GM18861 (cell line): Measurements from ENCODE around the gene TIMM23.
"Not testable (repeated sequence)": the region's sequence is repeated elsewhere in the genome, so short reads cannot be mapped to it uniquely, and the experiment has no call there.

ENCODE experiments used
- ATAC-seq: cut with Tn5 transposase; IDR thresholded peaks from one replicate; pipeline ENCODE4 v1.9.1; 2021; ENCODE audit not compliant: unreplicated experiment

TIMM23 gene

DNA sequence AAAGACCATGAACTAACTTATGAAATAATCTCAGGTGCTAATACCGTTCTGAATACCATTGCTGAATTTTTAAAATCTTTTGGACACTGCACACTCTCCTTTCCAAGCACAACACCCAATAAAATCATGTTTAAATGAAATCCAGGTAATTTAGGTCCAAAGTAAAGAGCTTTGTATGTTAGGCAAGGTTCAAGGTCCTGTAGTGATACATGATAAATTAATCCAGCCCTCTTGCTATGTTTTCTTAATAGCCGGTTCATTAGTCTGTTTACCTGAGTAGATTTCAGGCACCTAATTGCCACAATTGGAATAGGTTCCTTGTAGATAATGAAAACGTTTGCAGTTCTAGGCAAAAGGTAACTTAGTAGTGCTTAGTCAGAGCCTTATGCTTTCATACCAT, 13.3 kb downstream of the TIMM23 start:
- not testable (repeated sequence) for ATAC-seq

DNA sequence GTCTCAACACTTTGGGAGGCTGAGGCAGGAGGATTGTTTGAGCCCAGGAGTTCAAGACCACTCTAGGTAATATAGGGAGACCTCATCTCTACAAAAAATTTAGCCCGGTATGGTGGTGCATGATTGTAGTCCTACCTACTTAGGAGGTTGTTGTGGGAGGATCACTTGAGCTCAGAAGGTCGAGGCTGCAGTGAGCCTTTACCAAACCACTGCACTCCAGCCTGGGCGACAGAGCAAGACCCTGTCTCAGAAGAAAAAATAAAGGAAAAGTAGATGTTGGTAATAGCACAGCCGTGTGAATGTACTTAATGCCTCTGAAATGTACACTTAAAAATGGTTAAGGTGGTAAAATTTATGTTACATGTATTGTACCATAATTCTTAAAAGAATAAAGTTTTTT, 25.3 kb downstream of the TIMM23 start:
- no peak for ATAC-seq

DNA sequence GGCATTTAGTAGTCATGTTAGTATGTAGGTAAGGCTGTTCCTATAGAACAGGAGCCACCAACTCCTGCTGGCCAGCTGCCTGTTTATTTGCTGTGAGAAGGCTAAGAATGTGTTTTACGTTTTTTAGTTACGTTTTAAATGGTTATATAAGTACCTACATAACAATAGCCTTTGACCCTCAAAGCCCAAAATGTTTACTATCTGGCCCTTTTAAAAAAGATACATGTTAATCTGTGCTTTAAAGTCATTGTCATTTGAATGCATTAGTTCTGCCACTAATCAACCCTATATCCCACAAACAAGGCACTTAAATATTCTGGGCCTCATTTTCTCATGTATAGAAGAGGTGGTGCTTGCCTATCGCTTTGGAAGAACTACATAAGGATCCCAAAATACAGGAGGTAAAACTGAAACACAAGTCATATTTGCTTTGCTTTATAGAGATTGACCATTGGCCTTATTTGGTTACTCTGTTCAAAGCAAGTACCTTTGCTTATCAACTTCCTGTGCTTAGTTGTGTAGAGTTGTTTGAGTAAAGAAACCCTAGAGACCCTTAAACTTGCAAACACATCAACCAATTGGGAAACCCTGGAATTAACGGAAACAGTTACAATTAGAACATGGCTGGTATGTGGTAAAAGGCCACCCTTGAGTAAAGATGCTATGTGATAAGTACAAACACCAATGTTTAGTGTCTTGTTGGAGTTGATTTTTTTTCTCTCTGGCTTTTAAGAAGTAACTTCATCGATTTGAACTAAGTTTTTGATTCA, 25.9 kb downstream of the TIMM23 start:
- ATAC-seq: no peak

DNA sequence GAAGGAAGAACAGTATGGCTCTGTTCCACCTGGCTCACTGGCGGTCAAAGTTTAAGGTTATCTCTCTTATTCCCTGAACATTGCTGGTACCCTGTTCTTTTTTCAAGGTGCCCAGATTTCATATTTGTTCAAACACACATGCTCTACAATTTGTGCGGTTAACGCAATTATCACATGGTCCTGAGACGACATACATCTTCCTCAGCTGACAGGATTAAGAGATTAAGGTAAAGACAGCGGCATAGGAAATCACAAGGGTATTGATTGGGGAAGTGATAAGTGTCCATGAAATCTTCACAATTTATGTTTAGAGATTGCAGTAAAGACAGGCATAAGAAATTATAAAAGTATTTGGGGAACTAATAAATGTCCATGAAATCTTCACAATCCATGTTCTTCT, 27.7 kb downstream of the TIMM23 start:
- not testable (repeated sequence) for ATAC-seq

DNA sequence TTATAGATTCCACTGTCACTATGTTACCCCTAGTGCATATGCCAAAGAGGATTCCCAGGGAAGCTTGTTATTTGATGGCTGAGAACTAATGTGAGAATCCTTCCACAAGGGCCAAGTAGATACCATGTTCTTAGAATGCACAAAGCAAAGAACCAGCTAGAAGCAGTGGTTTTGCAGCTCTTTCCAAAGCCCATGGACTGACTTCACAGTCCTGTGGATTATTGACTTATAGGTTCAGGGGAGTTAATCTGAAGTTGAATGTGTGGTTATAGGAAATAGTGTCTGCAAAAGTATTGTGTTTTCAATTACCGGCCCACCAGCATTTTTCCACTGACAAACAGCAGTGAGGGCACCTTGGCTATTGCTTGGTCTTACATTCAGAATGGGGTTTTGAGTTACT, 28.2 kb downstream of the TIMM23 start:
- ATAC-seq: no peak

DNA sequence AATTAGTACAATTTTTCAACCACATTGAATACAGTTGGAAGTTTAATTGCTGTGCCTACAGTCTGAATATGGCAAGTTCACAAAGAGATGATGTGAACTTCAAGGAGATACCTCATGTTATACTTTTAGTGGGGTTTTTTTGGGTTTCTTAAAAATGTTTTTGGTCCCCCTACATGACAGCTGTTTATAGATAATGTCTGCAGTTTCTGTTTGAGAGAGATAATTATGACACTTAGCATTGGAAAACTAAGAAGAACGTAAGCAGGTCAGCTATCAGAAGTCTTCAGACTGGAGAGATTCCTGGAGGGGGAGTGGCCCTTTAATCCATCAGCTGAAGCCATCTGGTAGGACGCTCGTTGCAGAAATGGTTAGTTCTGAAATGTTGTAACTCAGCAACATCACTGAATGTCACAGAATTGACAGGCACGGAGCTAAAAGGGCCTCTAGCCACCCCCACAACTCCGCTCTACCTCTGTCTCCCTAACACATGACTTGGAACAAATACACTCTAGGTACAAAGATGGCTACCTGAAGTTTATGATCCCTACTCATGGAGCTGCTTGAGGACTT, 29.0 kb downstream of the TIMM23 start:
- ATAC-seq: no peak

DNA sequence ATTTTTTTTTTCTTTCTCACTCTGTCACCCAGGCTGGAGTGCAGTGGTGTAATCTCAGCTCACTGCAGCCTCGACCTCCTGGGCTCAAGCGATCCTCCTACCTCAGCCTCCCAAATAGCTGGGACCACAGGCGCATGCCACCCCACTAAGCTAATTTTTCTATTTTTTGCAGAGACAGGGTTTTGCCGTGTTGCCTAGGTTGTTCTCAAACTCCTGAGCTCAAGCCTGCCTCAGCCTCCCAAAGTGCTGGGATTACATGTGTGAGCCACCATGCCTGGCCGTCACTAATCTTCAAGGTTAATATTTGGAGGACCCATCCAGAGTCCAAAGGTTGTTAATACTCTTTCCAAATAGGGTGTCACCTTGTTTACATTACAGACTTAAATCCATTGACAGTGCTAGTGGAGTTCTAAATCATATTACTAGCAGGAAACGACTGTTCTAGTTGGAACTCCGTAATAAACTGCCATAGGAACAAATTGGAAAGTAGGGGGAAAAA, 29.9 kb downstream of the TIMM23 start:
- not testable (repeated sequence) for ATAC-seq

DNA sequence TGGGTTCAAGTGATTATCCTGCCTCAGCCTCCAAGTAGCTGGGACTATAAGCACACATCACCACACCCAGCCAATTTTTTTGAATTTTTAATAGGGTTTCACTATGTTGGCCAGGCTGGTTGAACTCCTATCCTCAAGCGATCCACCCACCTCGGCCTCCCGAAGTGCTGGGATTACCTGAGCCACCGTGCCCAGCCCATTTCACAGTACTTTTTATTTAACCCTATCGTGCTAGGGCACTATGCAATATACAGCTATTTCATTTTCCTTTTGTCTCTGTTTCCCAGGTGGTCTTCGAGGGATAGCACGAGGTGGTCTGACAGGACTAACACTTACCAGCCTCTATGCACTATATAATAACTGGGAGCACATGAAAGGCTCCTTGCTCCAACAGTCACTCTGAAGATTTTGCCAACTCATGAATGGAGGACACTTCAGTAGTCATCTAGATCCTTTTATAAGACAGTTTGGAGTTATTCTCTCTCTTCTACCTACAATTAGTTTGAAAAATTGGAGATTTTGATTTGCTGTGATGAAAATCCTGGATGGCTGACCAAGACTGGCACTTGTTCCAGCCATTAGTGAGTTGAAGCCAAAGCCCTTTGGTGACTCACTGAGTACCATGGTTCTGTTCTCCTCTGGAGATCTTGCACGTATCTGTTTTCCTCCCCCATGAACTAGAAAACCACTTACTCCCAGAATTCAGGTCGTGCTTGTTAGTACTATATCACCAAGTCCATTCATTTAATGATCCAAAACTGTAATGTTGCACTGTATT, 30.8 kb downstream of the TIMM23 start:
- ATAC-seq: no peak

DNA sequence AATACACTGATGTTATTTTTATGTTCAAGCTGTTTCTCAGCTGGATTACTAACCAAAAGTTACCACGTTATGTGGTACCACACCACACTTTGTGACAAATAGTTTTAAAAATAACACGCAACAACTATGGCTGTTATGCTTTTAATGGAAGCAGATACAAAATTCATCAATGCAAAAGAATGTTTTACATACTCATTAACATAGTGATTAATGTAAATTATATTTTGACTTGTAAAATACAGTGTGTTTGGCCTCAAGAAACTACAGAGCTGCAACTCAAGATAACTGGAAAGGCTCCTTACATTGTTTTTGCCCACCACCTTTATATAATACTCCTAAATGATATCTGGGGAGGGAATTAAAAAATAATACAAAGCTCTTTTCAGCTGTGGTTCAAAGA, 32.7 kb downstream of the TIMM23 start:
- ATAC-seq: no peak

DNA sequence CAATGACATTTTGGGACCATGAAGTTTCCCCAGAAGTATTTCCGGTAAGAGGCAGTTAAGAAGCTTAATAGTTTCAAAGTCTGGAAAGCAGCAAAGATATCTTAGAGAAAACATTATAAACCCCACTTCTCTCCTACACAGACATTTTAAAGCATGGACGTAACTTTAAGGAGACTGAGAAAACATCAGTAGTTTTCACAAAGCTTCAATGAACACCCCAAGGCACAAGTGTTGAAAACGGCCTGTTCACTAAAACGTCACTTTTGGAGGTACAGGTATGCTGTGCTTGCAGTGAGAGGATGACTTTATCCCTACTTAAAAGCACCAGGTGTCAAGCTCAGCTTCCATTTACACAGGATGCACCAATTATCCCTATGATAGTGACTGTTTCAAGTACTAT, 33.1 kb downstream of the TIMM23 start:
- ATAC-seq: no peak

DNA sequence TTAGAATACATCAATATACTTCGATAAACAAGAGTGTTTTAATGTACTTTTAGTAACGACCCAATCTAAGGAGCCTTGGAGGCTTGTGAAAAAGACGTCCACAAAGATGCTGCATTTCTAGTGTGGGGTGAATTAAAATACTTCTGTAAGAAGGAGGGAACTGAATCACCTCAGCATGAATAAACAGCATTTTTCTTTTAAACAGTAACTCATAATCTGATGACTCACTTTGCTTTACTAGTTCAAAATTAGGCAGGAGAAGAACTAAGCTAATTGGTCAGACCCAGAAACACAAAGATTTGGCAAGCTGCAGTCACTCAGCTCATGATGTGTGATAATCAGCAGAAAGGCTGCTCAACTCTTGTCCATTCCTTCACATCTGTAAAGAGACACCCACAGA, 33.9 kb downstream of the TIMM23 start:
- no peak for ATAC-seq

DNA sequence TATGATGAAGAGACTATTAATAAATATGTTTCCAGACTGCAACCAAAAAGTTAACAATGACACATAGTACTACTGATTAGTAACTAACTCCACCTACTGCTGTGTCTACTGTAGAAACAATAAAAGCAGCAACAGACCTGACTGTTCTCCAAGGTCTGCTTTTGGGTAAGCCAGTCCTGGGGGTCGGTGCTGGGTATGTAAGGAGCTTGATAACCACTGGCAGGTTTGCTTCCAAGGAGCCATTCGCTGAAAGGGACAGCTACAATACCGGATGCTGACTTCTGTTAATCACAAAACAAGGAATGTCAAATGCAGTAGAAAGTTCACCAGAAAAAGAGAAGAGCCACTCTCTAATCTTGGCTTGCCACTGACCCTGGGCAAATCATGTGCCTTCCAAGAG, 40.5 kb downstream of the TIMM23 start:
- ATAC-seq: no peak

DNA sequence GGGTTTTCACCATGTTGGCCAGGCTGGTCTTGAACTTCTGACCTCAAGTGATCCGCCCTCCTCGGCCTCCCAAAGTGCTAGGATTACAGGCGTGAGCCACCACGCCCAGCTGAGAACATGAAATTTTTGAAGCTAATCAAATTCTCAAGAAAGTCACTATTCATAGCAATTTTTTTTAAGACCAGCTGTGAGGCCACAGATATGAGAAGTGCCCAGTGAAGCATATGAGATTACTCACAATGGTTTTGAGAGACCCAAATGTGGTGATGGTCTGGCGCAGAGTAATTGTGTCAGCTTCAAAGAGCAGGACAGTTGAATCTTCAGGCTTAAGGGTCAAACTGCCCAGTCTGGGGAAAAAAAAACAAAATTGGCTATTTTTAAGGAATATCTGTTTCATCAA, 41.9 kb downstream of the TIMM23 start:
- ATAC-seq: no peak

DNA sequence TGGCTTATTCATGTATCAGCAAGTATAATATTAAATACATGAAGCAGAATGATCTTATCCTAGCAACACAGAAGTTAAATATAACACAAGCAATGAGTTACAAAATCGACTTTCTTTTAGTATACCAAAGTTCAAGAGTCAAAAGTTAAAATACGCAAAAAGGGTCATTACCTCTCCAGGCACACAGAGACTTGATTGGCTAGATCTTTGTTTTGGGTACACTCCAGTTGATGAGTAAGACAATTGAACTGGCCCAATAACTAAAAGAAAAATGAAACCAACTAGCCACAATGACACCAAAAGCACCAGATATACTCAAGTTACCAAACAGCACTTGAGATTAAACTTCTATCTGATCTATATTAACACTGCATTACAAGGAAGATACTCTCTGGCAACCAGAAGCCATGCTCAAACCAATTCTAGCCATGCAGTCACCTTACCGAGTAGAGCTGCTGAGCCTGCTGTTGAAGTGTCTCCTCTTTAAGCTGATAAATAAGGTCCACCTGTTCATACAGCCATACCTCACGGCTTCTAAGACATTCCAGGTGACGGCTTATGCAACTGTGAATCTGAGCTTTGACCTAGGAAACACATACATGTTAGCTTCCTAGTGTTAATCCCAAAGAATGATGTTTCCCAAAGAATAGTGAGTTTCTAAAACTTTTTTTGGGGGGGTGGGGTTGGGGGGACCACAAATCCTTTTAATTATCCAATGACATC, 42.6 kb downstream of the TIMM23 start:
- ATAC-seq: no peak

DNA sequence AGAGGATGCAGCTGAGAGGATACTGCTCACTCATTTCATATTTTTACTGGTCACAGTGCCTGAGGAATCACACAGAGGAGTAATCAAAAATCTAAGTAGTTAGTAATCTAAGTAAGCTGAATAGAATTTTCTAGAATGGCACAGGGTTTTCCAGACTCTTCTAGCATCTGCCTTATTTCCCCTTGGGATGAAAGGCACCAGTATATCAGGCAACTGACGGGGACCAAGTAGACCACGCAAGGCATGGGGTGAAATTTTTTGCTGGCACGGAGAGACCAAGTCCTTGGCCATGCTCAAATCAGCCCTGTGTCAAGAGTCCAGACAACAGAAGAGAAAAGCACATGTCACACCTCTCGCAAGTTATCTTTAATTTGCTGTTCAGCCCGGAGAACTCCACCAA, 43.9 kb downstream of the TIMM23 start:
- ATAC-seq: no peak

DNA sequence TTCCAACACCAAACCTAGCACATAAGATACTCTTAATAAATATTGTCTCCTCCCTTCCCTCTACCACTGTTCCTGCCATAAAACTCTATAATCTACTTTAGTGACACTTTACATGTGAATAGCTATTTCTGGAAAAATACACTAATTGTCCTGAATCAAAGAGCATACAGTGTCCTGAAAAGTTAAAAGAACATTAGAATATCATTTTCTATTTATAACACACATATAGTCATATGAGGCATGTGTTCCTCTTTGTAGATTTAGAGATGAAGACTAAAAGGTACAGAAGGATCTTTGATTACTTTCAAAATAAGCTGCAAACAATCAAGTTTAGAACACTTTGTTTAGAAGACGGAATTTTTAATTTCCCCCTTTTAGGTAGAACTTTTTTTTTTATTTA, 44.5 kb downstream of the TIMM23 start:
- no peak for ATAC-seq

DNA sequence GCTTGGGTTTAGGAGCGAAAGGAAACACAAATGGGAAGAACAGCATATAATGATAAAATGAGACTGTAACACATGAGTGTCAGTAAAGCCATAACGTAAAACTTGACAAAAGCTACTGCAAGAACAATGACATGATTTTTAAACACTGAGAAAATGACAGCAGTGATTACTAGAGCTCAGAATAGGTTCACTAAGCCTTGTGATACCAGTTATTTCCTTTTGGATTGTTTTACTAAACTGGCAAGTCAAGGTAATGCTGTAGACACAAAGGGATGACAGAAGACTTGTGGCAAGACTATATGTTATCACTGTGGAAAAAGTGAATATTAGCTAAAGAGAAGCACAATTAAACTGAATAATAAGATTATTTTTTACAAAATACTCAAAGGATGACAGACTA, 45.4 kb downstream of the TIMM23 start:
- no peak for ATAC-seq

DNA sequence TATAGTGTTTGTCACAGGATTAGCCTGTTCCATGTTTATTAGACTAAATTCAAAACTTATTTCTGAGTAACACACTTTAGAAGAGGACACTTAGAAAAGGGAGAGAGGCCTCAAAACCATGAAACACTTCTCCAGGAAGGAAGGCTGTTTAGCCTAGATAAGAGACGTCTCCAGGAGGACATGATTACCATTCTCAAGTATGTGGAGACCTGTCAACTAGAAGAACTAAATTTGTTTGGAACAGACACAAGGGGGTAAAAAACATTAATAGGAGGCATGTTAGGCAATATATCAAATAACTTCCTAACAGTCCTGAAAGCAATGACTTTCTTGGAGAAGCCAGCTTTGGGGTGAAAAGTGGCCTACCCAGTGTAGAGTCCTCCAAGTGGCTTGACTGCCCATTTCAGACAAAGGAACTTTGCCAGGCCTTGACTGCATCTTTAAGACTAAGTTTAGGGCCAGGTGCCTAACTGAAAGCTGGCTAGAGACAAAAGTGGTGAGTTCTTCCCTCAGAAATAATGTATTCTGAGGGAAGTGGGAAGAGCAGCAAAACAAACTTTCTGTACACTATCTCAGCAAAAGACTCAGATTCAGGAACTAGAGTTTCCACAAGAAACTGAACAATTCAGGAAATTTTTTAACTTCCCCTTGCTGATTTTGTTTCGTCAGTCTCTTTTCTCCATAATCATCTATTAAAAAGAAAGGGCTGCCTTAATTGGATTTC, 46.3 kb downstream of the TIMM23 start:
- ATAC-seq: no peak

DNA sequence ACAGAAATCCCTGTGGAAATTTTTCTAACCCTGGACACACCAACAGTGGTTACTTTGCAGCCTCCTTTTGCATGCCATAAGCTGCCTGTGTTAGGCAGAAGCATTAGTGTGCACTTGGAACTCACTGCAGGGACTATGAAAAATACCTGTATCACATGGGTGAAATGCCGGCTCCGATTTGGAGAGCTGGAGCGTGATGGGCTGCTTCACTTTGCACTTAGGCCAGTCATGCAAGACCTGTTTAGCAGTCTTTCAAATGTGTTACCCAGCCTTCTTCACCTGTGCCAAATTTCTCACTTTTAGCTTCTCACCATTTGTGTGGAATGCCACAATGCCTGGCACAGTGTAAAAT, 46.9 kb downstream of the TIMM23 start:
- no peak for ATAC-seq

DNA sequence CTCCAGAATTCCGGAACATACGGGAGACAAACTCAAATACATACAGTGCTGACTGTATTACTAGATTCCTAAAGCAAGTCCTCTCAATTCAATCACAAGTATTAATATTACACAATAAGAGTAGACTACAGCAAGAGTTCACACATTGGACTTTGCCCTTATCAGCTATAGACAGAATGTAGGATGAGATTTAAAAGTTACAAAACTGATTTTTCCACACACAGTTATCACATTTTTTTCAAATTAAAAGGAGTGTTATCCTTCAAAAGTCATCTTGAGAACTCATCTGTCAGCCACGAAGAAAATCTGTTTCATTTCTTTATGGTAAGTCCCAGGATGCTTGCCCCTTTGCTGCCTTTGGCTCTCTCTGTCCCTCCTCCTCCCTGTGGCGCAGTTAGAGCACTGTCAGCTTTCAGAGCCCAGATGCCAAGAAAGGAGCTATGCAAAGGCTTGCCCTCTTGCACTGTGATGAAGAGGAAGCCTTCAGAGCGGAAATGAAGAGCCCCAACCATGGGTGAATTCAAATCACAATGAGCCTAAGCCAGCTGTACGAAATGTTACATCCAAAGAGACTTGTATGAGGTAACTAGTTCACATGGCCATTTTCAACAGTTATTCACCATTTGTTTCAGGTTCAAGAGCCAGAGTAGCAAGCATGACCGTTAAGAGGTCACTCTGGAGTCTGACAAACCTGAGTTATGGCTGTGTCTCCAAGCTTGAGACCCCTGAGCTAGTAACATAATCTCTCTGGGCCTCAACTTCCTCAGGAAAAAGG, 47.5 kb downstream of the TIMM23 start:
- ATAC-seq: no peak
